ENCODE measurements around the gene SPSB3. TPM values are rescaled to one million over a fixed set of nuclear protein-coding genes. Genes with fewer than 3 reads are reported as not detected.

Gene SPSB3
- total and polyA plus RNA-seq, 2 experiments from 2014 or later: 27.1 to 34.7 TPM

GRCh38 chr16:1786242-1787055 lies 4.1 kb upstream of the SPSB3 start:
- Mint-ChIP-seq H3K4me1 (no peaks in the 10 kb centered on the region; the same call in 1 of the 3 replicates), H3K9me3 (peaks cover 6% of the 10 kb centered on the region; the same call in 2 of the 3 replicates), H3K27ac (no peak overlapping the region), H3K27me3 (ENCODE audit: insufficient read depth, low read depth, poor library complexity) (peaks cover 20% of the 10 kb centered on the region), H3K4me3 (no peak overlapping the region), H3K36me3 (ENCODE audit: low read depth) (peaks cover 12% of the 10 kb centered on the region)
- ATAC-seq (no peak), DNase-seq (ENCODE audit: low spot score) (no peak)
- TF ChIP-seq REST (IDR thresholded peaks at IDR 0.05; ENCODE audit: unreplicated experiment): no peak
- TF ChIP-seq EZH2phosphoT487 (IDR thresholded peaks at IDR 0.05; ENCODE audit: unreplicated experiment): no peak
- peak; percentile 16 to 33; a peak in 1 of 4 replicates for TF ChIP-seq CTCF (conservative IDR thresholded peaks at IDR 0.05; ENCODE audit: low read depth in 2 of 2)
- no peak for TF ChIP-seq EZH2 (IDR thresholded peaks at IDR 0.05; ENCODE audit: low read depth, unreplicated experiment)
- Histone ChIP-seq H4K20me1 (replicated peaks; ENCODE audit: insufficient read depth) (peaks cover 14% of the 10 kb centered on the region), H3K79me2 (replicated peaks; ENCODE audit: insufficient read depth) (peaks cover 35% of the 10 kb centered on the region), H2AFZ (no peak overlapping the region), H3K27me3 (ENCODE audit: insufficient read depth) (no peaks in the 10 kb centered on the region), H3K4me3 (no peak overlapping the region), H3K4me2 (no peak overlapping the region), H3K9me2 (ENCODE audit: insufficient read depth) (no peaks in the 10 kb centered on the region), H3K27ac (ENCODE audit: low read depth) (no peak overlapping the region), H3K4me1 (ENCODE audit: insufficient read depth) (peaks cover under 1% of the 10 kb centered on the region; the same call in 1 of the 2 replicates), H3K36me3 (ENCODE audit: insufficient read depth) (no peaks in the 10 kb centered on the region), H3F3A (replicated peaks; ENCODE audit: low read depth) (0 out of 2 replicates have a peak, but pooled peaks cover 3% of the 10 kb centered on the region)

- Mint-ChIP-seq H3K36me3 (ENCODE audit: low read depth) (peaks cover 16% of the 10 kb centered on the region), H3K9me3 (peaks cover 10% of the 10 kb centered on the region; the same call in 2 of the 3 replicates), H3K27me3 (ENCODE audit: insufficient read depth, low read depth, poor library complexity) (peaks cover 24% of the 10 kb centered on the region), H3K4me3 (no peak overlapping the region), H3K4me1 (peaks cover 5% of the 10 kb centered on the region), H3K27ac (no peak overlapping the region)
- ATAC-seq (no peak), DNase-seq (ENCODE audit: low spot score) (no peak)
- Histone ChIP-seq H3K4me1 (ENCODE audit: insufficient read depth) (peaks cover 4% of the 10 kb centered on the region; the same call in 1 of the 2 replicates), H3F3A (replicated peaks; ENCODE audit: low read depth) (0 out of 2 replicates have a peak, but pooled peaks cover 3% of the 10 kb centered on the region), H4K20me1 (replicated peaks; ENCODE audit: insufficient read depth) (peaks cover 16% of the 10 kb centered on the region), H3K27ac (ENCODE audit: low read depth) (no peak overlapping the region), H3K79me2 (replicated peaks; ENCODE audit: insufficient read depth) (peaks cover 35% of the 10 kb centered on the region), H3K27me3 (ENCODE audit: insufficient read depth) (no peaks in the 10 kb centered on the region), H3K4me2 (no peak overlapping the region), H3K9me2 (ENCODE audit: insufficient read depth) (no peaks in the 10 kb centered on the region), H2AFZ (no peak overlapping the region), H3K4me3 (no peak overlapping the region), H3K36me3 (ENCODE audit: insufficient read depth) (no peaks in the 10 kb centered on the region)
- TF ChIP-seq REST (IDR thresholded peaks at IDR 0.05; ENCODE audit: unreplicated experiment) (no peak), JUNB (IDR thresholded peaks at IDR 0.05; ENCODE audit: unreplicated experiment) (no peak)
Measured at GRCh38 chr16:1785846-1786170, 3.4 kb upstream of the SPSB3 start.

Measured in GM23338 (cell line).